ENCODE results near the gene MLLT3.

- TF ChIP-seq POLR2AphosphoS5 (IDR thresholded peaks at IDR 0.05), result no peak
- TF ChIP-seq CTCF (IDR thresholded peaks at IDR 0.05), result peak in 1 of 3 donors; percentile 11
- no peak for TF ChIP-seq POLR2A (IDR thresholded peaks at IDR 0.05)
These were observed 599 bp downstream of the MLLT3 start for GRCh38 chr9:20621471-20622329.
